Heart left ventricle (tissue), 11 donors: Measurements from ENCODE around the gene CBLN1. TPM values are rescaled to one million over a fixed set of nuclear protein-coding genes. Genes with fewer than 3 reads are reported as not detected.

Source experiments
- polyA plus RNA-seq, 2 donors: library from polyadenylated mRNA; stranded (reverse); fragments of 200-250 nt; gene quantifications; one replicate each; pipeline ENCODE4 v1.2.3, GENCODE V29; 2013
- total RNA-seq, 9 donors: library from RNA; depleted of rRNA in 2 of 9; stranded (reverse); fragments of >200 nt in 2 of 9; fragmentation: NEBNext Ultra II Directional in 3 of 9; extraction: Animal tissue kit (Norgen Biotek cat#: 25700) in 3 of 9; gene quantifications; one replicate each; pipeline versions ENCODE4 v1.1.0 to v1.2.4, GENCODE V29; 2016 to 2023
- donor health status: ischemic (EF 13 %, LVEDD 7.1; RV severe dilation, severe dysfunction).
- donor health status: healthy with polysubstance abuse.
- donor health status: DM: no; HTN: yes; CAD: no.
- donor health status: DM: no; HTN: no; CAD: no.
- donor health status: ischemic (EF 25% LVEDD 5.7; RV mildly dilated, moderate dysfunction).
- donor health status: healthy.
- donor health status: DM: yes; HTN: yes; CAD: no.
- donor health status: PGD.
- donor health status: nonischemic (EF 23%, LVEDD 6.1; RV moderate dilation, normal function).

Gene CBLN1
- total and polyA plus RNA-seq, 11 donors: 0.24 to 4.1 (median 1.5) TPM

Other genes starting within 250 kb of the CBLN1 start
- not detected for gene C16orf78, start 92.0 kb upstream of the CBLN1 start, total RNA-seq
- not detected for gene C16orf78, start 92.0 kb upstream of the CBLN1 start, polyA plus RNA-seq